ENCODE results near the gene MAML2.

- TF ChIP-seq CTCF (IDR thresholded peaks at IDR 0.05) (no peak), POLR2A (IDR thresholded peaks at IDR 0.05) (no peak)
Measured at GRCh38 chr11:95977534-95978174, 365.3 kb downstream of the MAML2 start.
